Right lobe of liver (tissue), 6 donors: ENCODE results near the gene QSER1. TPM values are rescaled to one million over a fixed set of nuclear protein-coding genes. Genes with fewer than 3 reads are reported as not detected.

ENCODE experiments used
- ATAC-seq, 4 donors: fragments of 200-7000 bp; cut with Tn5 transposase; one replicate each; pipeline ENCODE4 v1.9.1; 2020; ENCODE audit warnings: mild to moderate bottlenecking in 4 of 4, moderate library complexity in 4 of 4
- DNase-seq, 3 donors: peaks; one replicate each; pipeline ENCODE4 v3.0.0-alpha.2; 2020
- H3K27ac ChIP-seq, 3 donors: fragments of 200-600 bp; one replicate each; pipeline ENCODE4 v1.8.0; 2022
- H3K27me3 ChIP-seq, 2 donors: fragments of 200-600 bp; one replicate each; pipeline ENCODE4 v1.8.0; 2022
- H3K36me3 ChIP-seq, 4 donors: fragments of 200-600 bp; sonication (generic) in 1 of 4; one replicate each; pipeline versions ENCODE4 v1.5.1 to v1.8.0; 2017 to 2022; ENCODE audit warnings: control low read depth in 1 of 4
- H3K4me1 ChIP-seq, 4 donors: fragments of 200-600 bp; sonication (generic) in 1 of 4; one replicate each; pipeline versions ENCODE4 v1.5.1 to v1.8.0; 2017 to 2022; ENCODE audit warnings: control low read depth in 1 of 4
- H3K4me3 ChIP-seq, 3 donors: fragments of 200-600 bp; one replicate each; pipeline ENCODE4 v1.8.0; 2022
- H3K9me3 ChIP-seq, 4 donors: fragments of 200-600 bp; sonication (generic) in 1 of 4; one replicate each; pipeline versions ENCODE4 v1.5.1 to v1.8.0; 2017 to 2022; ENCODE audit warnings: control low read depth in 1 of 4
- CTCF ChIP-seq, 4 donors: fragments of 200-600 bp in 3 of 4; fragments of 450-650 bp in 1 of 4; IDR thresholded peaks; one replicate each; pipeline versions ENCODE4 v1.5.1 to v1.8.0; 2016 to 2022; ENCODE audit warnings: antibody characterized with exemption in 4 of 4, mild to moderate bottlenecking in 2 of 4
- POLR2A ChIP-seq: fragments of 450-650 bp; IDR thresholded peaks from one replicate; pipeline ENCODE4 v1.6.1; 2017; ENCODE audit warnings: antibody characterized with exemption, mild to moderate bottlenecking
- WGBS: methylation state at CpG from one replicate; pipeline ENCODE4 v1.1.6; 2018; ENCODE audit warnings: low coverage, low lambda C conversion rate; ENCODE audit not compliant: insufficient coverage; ENCODE audit errors: missing lambda C conversion rate; 5-methylcytosine and 5-hydroxymethylcytosine counted together
- intact Hi-C, 2 donors: fragments of 100-400 bp; cut with DNase I; formaldehyde crosslinking; loops; one replicate each; pipeline versions ENCODE4 v1.11.2 to v1.14.1; 2022
- total RNA-seq, 6 experiments: library from RNA; depleted of rRNA in 2 of 6; stranded (reverse); fragments of >200 nt in 2 of 6; fragmentation: NEBNext Ultra II Directional in 3 of 6; extraction: Animal tissue kit (Norgen Biotek cat#: 25700) in 3 of 6; gene quantifications; one replicate each; pipeline versions ENCODE4 v1.1.0 to v1.2.4, GENCODE V29; 2016 to 2023
- donor health status: DM: no; HTN: yes; CAD: no.
- donor health status: DM: no; HTN: no; CAD: no.
- donor health status: DM: no; HTN: no; CAD: no.
- donor health status: DM: no; HTN: yes; CAD: no.
- donor health status: DM: no; HTN: yes; CAD: no.

The QSER1 gene
- total RNA-seq, 6 experiments from 2014 or later, result 7.7 to 12.8 (median 11.0) TPM

- no peaks in the 10 kb centered on the region for H3K27me3 ChIP-seq
- no peak for ATAC-seq
- no peak for DNase-seq
- no peaks in the 10 kb centered on the region for H3K4me1 ChIP-seq
- H3K36me3 ChIP-seq, result no peaks in the 10 kb centered on the region
- no peak for TF ChIP-seq POLR2A
- no peak for TF ChIP-seq CTCF (IDR thresholded peaks at IDR 0.05)
- H3K9me3 ChIP-seq, result no peaks in the 10 kb centered on the region
- 94% methylated on average over 1 of the region's 3 CpGs for WGBS
- no peak overlapping the region for H3K27ac ChIP-seq
- intact Hi-C loops, result no loop called here
- H3K4me3 ChIP-seq, result no peak overlapping the region
These were observed 98.8 kb downstream of the QSER1 start for GRCh38 chr11:32991427-32991826.

- DNase-seq, result no peak
These were observed 99.3 kb downstream of the QSER1 start for GRCh38 chr11:32991898-32992297.

GRCh38 chr11:33000181-33000580 is 107.6 kb downstream of the QSER1 start:
- no peak for DNase-seq
- Histone ChIP-seq H3K27me3 (no peaks in the 10 kb centered on the region), H3K36me3 (no peaks in the 10 kb centered on the region), H3K4me1 (no peaks in the 10 kb centered on the region), H3K9me3 (no peaks in the 10 kb centered on the region), H3K27ac (no peak overlapping the region), H3K4me3 (no peak overlapping the region)
- TF ChIP-seq CTCF (IDR thresholded peaks at IDR 0.05) (no peak), POLR2A (no peak)
- ATAC-seq, result no peak
- intact Hi-C loops, result no loop called here

More at GRCh38 chr11:32991898-32992297, 99.3 kb downstream of the QSER1 start:
- Histone ChIP-seq H3K4me3 (no peak overlapping the region), H3K4me1 (no peaks in the 10 kb centered on the region), H3K9me3 (no peaks in the 10 kb centered on the region), H3K27me3 (no peaks in the 10 kb centered on the region), H3K36me3 (no peaks in the 10 kb centered on the region), H3K27ac (no peak overlapping the region)
- ATAC-seq, result no peak
- no peak for TF ChIP-seq CTCF (IDR thresholded peaks at IDR 0.05)
- no peak for TF ChIP-seq POLR2A
- intact Hi-C loops, result no loop called here

- intact Hi-C loops, result no loop called here
- Histone ChIP-seq H3K36me3 (no peaks in the 10 kb centered on the region), H3K4me1 (no peaks in the 10 kb centered on the region), H3K27ac (no peak overlapping the region), H3K9me3 (no peaks in the 10 kb centered on the region), H3K4me3 (no peak overlapping the region), H3K27me3 (no peaks in the 10 kb centered on the region)
- WGBS, result 100% methylated on average over 1 of the region's 6 CpGs
- TF ChIP-seq POLR2A (no peak), CTCF (IDR thresholded peaks at IDR 0.05) (no peak)
- DNase-seq (no peak), ATAC-seq (no peak)
These were observed 108.7 kb downstream of the QSER1 start for GRCh38 chr11:33001281-33001680.
